NCI-H446 treated with DMSO at 0.1 percent for 48 hours (cell line): ENCODE data around the gene FNBP1.

Experiments
- DNase-seq: peaks from one replicate; lab custom pipeline; 2025; lab: John Stamatoyannopoulos, UW

FNBP1 gene

DNA sequence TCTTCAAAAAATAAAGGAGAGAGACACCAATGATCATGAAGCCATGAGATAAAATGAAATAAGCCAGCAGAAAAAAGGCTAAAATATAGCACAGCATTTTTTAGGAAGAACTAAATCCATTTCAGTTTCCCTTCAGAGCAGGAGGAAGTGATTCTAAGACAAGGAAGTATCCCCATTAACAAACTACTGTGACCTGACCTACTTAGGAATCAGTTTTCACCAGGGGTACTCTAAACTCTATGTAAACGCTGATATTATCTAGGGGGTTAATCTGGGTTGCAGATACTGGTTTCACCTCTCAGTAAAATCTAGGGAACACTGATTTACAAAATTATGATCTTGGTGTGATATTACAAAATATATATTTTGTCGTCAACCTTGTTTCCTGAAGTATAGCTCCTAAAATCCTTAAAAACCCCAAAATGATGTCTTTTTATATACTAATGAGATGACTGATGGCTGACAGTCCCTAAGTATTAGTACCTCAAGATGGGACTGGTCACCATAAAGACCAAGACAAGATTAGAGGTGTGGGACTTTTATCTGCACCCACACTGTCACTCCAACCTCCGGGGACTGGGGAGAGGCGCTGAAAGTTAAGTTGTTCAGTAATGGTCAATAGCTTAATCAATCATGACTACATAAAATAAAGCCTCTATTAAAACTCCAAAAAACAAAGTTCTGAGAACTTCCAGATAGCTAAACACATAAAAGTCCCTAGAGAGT is 2.9 kb upstream of the FNBP1 start:
- DNase-seq, result no peak

DNA sequence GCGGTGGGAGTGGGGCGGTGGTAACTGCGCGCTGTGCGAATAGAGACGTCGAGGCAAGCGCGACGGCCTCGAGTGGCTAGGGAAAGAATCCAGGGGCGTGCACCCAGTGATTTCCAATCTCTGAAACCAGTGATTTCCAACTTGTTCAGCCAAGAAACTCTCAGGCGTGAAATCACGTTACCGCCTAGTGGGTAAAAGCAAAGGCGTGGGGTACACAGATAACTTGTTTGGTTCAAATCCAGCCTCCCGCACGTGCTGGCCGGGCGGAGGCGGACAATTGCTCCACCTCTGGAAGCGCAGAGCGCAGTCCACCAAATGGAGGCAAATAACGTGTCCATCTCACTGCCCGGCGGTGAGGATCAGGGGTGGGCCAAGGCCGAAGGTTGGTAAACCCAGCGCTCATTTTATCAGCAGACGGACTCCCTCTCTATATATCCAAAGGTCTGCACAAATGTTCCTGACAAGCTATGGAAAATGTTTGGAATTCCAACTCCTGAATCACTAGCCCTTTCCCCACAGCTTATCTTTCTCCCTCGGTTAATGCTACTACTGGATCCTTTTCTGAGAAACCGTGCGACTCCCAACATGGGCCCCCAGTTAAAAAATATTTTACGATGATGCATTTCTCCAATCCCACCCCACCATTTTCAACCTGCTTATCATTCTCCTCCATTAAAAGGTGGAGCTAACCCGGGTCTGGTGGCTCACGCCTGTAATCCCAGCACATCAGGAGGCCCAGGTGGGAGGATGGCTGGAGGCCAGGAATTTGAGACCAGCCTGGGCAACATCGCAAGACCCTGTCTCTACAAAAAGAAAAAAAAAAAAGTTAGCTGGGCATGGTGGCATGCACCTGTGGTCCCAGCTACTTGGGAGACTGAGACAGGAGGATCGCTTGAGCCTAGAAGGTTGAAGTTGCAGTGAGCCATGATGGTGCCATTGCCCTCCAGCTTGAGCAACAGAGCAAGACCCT is 950 bp upstream of the FNBP1 start:
- no peak for DNase-seq

DNA sequence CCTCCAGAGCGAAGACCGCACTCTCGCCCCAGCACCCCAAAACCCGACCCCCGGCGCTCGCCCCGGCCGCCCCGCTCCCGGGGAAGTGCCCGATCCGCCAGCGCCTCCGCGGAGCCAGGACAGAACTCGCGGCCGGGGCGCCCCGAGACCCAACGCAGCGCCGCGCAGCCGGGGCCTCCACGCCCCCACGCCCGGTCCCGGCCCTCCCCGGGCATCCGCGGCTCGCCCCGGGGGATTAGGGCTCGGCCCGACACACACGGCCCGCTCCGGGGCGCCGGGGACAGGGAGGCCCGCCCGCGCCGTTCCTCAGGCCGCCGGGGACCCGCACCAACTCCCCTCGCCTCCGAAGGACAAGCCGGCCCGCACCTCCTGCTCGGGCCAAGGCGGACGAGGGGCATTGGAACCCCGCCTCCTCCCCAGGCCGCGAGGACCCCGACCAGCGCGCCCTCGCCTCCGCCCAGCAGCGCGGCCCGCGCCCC is 544 bp downstream of the FNBP1 start:
- no peak for DNase-seq

DNA sequence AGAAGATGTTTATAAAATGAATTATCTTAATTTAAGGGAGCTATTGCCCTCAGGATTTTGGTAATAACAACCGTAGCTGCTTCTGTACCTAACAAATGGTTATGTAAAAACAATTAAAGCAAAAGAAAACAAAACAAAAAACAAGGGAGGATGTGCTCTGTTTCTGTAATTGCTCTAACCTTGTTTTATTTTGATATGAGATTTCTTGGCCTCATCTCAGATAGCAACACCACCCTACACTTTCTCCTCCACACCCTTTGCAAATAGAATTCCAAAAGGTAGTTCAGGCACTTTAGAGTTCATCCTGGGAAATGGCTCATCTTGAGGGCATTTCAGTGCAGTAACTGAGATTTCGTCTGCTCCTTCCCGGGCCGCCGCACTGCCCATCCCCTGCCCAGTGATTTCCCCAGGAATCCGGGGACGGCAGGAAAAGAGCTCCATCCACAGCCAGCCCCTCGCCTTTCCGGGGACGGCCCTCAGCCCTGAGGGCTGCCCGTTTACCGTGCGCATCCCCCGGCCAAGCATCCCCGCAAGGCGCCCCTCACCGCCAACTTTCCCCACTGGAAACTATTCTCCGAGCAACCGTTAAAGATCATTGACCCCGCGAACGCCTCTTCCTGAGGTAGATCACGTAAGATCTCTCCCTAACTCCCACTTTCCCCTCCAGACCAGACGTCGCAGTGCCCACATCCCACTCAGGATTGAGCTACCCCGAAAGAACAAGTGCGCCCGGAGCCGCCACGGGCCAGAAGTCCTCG is 1.2 kb downstream of the FNBP1 start:
- DNase-seq, result no peak

DNA sequence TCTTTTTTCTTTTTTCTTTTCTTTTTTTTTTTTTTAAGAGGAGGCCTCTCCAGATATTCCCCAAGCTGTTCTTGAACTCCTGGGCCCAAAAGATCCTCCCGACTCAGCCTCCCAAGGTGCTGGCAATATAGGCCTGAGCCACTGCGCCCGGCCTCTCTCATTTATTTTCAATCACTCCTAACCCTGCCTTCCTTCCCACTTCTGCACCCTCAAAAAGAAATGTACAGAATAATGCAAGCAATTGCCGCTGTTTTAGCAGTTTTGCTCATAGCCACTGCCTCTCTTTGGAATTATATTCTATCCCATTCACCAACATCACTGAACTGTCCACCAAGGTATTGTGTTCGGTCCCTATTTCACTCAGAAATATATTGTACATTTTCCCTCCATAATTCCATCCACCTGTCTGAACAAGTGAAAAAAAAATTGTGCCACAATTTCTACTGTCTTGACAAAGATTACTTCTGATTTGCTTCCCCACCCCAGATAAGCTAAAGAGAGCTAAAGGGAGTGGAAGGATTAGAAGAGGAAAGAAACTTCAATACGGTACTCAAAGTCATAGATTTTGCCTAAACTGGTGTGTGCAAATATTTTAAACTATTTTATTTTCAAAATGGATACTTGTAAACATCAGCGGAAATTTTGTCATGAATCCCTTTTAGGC is 1.9 kb downstream of the FNBP1 start:
- no peak for DNase-seq

DNA sequence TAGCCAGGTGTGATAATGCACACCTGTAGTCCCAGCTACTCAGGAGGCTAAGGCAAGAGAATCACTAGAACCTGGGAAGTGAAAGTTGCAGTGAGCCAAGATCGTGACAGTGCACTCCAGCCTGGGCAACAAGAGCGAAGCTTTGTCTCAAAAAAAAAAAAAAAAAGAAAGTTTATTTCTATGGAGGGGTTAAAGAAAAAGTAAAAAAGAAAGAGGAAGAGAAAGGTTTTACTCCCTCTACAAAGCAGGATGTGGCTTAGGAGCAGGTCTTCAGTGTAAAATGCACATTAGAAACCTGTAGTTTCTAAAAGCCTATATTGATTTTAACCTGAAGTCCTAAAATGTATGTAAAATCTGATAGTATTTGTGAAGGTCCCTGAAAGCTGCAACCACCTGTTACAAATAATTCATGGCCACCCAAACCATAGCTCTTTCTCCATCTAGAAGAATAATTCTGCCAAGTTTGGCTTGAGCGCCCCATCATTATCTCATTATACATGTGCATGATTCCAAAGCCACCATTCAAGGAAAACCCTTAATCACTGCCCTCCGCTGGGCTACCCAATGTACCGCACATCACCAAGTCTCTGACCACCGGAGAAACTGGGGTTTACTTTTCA is 3.4 kb downstream of the FNBP1 start:
- no peak for DNase-seq

DNA sequence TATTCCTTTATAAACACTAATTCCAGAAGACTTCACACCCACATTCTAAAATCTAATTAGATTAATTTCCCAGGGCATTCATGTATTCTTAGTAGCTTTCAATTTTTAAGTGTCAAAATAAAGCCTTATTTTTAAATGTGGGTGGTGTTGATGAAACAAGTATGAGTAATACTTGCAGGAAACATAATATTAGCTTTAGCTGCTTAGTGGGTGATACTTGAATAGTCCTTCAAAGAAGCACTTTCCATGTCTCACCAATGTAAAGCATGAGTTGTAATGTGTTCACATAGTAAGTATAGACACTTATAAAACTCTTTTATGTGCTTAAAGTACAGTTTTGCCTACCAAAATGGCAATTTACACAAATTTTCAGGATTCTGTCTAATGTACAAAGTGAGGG is 6.9 kb downstream of the FNBP1 start:
- DNase-seq, result no peak

DNA sequence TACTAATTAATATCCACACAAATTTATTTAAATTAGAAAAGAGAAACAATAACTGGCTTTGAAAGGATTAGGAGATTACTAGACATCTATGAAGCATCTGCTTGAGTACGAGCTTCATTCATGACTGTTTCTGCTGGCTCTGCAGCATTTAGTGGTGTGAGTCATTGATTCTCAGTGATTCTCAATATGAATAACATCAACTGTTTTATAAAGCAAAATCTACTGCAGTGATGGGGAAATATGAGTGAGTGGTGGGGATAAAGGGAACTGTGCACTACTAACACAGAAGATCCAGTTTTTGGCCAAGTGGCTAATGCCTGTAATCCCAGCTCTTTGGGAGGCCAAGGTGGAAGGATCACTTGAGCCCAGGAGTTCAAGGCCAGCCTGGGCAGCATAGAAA is 8.4 kb downstream of the FNBP1 start:
- DNase-seq, result no peak

DNA sequence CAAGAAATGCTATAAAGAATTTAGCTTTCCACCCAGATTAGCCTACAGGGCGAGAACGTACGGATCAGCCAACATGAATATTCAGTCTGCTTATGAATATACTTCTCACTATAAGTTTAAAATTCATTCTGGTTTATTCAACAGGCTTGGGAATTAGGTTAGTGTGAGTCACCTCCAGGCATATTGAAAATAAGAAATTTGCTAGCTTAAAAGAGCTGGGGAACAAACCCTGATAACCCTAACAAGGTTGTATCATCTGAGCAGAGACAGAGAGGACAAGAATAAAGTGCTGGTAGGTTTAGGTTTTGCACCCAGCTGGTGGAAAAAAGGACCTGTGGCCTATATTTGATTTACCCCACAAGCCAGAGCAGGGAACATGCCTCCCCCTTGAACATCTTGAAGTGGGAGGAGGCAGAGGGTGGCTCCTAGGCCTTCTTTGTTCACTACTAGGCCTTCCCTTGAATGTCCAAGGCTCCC is 12.3 kb downstream of the FNBP1 start:
- no peak for DNase-seq

DNA sequence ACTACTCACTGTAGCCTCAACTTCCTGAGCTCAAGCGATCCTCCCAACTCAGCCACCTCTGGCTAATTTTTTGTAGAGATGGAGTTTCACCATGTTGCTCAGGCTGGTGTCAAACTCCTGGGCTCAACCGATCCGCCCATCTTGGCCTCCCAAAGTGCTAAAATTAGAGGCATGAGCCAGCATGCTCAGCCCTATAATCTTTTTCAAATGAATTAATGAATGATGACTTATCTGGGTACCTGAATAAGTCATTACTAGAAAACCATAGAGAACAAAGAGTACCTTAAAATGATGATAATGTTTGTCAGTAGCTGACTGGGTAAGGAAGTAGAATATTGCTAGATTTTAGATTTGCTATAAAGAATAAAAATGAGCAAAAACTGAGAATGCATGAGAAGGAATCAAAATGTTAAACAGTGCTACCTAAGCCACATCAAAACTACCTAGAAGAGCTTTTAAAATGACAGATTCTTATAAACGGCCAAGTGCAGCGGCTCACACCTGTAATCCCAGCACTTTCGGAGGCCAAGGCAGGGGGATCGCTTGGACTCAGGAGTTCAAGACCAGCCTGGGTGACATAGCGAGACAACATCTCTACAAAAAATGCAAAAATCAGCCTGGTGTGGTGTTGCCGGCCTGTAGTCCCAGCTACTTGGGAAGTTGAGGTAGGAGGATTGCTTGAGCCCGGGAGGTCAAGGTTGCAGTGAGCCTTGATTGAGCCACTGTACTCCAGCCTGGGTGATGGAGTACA is 13.6 kb downstream of the FNBP1 start:
- DNase-seq, result no peak

DNA sequence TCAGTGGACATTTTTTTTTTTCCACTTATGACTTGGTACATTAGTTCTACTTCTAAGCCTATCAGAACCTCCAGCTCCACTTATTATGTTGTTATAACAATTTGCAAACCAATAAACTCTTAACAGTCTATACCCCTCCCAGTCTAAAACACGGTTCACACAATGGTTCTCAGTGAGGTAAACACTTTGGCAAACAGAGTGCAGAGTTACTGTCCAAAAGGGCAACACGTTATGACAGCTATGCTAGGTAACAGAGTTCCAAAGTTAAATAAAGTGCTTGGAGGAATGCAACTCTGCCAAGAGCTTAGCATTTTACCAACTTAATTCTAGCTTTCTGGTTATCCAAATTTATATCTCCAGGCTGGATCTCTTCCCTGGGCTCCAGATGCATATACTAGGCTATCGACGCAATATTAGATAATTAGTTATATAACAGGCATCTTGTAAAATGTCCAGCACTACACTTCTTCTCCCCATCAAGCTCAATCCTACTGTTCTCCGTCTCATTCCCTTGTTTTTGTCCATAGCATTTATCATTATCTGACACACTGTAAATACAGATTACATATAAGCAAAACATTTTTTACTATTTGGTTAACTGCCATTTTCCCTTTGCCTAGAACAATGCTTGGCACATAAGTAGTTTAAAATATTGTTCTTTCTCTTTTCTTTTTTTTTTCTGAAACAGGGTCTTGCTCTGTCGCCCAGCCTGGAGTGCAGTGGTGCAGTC is 14.3 kb downstream of the FNBP1 start:
- no peak for DNase-seq

DNA sequence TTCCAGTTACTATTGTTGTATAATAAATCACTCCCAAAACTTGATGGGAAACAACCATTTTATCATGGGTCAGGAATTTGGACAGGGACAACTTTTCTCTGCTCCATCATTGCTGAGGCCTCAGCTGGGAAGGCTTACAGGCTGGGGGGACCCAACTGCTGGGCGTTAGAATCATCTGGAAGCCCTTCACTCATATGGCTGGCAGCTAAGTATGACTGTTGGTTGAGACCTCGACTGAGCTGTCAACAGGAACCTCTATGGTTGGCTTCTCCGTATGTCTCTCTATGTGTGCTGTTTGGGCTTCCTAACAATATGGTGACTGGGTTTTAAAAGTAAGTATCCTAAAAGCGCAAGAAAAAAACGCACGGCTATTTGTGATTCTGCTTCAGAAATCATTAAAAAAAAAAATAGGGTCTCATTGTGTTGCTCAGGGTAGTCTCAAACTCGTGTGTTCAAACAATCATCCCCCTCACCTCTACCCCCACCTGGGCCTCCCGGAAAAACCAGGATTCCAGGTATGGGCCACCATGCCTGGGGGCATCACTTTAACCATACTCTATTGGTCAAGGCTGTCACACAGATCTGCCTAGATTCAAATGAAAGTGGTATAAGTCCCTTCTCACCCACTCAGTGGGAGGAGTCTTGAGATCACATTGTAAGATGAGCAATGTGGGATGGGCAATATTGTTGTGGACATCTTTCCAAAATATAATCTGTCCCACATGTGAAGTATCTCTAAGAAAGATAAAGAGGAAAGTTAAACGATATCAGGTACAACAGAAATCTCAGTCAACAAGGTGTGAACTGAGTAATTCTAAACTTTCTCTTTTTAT is 15.2 kb downstream of the FNBP1 start:
- DNase-seq, result no peak

DNA sequence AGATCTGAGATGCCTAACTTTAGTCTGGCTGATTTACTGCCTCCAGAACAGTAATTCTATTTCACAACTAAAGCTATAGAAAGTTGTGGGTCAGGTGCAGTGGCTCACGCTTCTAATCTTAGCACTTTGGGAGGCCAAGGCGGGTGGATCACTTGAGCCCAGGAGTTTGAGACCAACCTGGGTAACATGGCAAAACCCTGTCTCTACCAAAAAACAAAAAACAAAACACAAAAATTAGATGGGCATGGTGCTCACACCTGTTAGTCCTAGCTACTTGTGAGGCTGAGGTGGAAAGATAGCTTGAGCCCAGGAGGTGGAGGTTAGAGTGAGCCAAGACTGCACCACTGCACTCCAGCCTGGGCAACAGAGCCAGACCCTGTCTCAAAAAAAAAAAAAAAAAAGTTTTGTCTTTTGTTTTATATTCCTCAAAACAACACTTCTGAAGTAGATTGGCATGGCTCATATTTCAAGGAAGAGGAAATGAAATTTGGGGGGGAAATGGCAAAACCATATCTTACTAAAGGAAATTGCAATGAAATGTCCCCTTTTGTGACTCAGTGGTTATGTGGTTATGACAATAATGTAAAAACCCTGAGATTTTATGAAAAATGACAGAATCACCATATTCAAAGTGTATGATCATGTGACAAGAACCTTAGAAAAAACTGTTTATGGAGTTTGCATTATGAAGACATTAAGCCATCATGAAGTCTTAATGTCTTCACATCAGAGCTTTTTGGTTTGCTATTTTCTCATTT is 16.2 kb downstream of the FNBP1 start:
- DNase-seq, result no peak

DNA sequence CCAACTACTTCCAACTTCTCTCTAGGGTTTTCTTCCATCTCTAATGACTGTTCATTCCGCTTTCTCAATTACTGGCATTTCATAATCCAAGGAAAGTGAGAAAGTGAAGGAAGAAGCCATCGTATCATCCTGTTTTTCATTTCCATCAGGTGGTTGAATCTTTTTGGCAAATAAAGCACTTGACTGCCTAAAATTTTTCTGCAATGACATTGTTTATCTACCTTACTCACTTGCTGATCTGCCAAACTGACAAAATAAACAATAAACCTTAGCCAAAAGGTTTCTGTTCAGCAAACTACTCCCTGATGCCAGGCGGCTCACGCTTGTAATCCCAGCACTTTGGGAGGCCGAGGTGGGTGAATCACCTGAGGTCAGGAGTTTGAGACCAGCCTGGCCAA is 18.4 kb downstream of the FNBP1 start:
- no peak for DNase-seq

DNA sequence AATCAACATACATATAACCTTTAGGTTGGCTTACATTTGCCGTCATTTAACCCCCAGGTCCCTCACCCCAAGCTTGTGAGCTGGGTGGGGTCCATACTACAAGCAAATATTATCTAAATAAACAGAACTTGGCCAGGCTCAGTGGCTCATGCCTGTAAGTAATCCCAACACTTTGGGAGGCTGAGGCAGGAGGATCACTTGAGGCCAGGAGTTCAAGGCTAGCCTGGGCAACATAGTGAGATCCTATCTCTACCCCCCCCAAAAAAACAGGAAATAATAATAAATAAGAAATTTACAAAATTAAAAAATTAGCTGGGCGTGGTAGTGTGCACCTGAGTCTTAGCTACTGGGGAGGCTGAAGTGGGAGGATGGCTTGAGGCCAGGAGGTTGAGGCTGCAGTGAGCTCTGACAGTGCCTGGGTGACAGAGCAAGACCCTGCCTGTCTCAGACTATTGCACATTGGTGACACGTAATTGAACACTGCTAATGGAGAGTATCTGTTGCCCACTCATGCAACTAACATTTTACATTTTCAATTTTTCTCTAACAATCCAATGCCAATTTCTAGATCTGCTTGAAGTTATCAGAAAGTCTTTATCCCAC is 18.9 kb downstream of the FNBP1 start:
- DNase-seq, result no peak

DNA sequence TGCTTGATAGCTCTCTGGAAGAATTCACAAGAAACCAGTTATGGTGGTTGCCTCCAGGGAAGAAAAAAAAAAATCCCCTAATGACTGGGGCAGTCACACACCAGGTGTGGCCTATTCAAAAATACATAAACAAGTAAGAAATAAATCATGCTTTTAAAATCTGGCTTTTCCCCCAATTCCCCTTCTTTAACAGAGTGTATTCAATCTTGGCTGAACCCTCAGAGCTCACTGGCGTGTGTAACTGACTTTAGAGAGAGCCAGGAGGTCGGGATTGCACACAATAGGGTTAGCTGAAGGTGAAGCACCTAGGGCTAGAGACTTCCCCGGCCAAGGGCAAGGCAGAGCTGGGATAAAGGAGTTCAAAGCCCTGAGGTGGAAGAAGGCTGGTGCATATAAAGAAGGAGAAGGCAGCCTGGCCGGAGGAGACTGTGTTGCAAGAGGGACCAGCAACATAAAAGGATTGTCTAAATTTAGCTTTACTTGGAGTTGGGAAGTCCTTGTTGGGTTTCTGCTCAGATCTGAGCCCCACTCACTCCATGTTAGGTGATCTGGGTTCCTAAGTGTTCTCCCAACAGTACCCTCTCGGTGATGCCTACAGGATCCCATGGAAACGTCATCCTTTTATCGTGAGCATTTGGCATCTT is 19.7 kb downstream of the FNBP1 start:
- DNase-seq, result no peak

DNA sequence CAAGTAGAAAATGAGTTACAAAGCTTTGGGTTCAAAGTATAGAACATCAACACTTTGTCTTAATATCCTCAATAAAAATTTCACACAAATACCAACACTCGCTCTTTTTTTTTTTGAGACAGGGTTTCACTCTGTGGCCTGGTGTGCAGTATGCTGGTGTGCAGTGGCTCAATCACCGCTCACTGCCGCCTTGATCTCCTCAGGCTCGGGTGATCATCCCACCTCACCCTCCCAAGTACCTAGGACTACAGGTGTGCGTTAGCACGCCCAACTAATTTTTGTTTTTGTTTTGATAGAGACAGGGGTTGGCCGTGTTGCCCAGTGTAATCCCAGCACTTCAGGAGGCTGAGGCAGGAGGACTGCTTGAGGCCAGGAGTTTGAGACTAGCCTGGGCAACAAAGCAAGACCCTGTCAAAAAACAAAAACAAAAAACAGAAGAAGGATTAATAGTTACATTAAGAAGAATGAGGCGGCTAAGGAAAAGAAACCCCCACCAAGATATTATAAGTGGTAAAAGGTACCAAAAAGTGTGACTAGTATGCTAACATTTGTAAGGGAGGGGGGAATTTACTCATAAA is 20.3 kb downstream of the FNBP1 start:
- no peak for DNase-seq
